ENCODE results near the gene KIF26B.

The KIF26B gene

DNA sequence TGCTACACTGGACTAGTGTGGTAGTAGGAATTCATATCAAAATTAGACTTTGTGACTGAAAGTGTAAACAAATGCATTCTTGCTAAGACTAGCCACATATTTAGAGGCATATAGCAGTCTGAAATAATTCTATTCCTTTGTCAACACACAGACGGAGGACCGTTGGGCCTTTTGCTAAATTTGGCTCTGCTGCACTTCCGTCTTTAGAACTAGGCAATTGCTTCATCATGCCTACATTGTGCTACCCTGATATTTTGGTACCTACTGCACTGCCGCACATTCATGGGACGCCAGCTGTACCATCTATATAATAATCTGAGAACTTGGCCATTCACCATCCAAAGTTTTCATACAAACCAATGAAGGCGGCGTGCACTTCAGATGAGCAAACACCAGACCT is 346.8 kb downstream of the KIF26B start:
- DNase-seq (ENCODE audit: low read depth): no peak
- H3K4me3 ChIP-seq (ENCODE audit: low read depth, low read length): no peak overlapping the region
- TF ChIP-seq, protein P1, sequence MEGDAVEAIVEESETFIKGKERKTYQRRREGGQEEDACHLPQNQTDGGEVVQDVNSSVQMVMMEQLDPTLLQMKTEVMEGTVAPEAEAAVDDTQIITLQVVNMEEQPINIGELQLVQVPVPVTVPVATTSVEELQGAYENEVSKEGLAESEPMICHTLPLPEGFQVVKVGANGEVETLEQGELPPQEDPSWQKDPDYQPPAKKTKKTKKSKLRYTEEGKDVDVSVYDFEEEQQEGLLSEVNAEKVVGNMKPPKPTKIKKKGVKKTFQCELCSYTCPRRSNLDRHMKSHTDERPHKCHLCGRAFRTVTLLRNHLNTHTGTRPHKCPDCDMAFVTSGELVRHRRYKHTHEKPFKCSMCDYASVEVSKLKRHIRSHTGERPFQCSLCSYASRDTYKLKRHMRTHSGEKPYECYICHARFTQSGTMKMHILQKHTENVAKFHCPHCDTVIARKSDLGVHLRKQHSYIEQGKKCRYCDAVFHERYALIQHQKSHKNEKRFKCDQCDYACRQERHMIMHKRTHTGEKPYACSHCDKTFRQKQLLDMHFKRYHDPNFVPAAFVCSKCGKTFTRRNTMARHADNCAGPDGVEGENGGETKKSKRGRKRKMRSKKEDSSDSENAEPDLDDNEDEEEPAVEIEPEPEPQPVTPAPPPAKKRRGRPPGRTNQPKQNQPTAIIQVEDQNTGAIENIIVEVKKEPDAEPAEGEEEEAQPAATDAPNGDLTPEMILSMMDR (conservative IDR thresholded peaks at IDR 0.05; ENCODE audit: low read depth, low read length): no peak

DNA sequence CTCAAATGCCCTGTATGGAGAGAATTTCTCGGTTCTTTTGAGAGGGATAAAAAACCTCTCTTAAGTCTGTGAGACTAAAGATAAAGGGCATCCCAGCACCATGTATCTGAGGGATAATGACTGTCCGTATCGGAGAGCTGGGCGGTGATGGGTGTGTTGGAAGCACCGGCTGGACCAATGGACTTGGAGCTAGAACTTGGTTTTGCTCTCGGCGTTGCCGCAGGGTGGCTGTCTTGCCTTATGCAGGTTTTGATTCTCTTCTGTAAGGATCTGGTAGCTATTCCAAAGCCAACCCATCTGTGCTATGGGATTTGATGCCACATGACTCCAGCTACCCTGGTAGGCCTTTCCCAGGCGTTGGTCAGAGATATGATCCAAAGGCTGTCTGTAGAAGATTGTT is 348.8 kb downstream of the KIF26B start:
- TF ChIP-seq, protein P1 (conservative IDR thresholded peaks at IDR 0.05; ENCODE audit: low read depth, low read length): no peak
- no peak overlapping the region for H3K4me3 ChIP-seq (ENCODE audit: low read depth, low read length)
- no peak for DNase-seq (ENCODE audit: low read depth)

DNA sequence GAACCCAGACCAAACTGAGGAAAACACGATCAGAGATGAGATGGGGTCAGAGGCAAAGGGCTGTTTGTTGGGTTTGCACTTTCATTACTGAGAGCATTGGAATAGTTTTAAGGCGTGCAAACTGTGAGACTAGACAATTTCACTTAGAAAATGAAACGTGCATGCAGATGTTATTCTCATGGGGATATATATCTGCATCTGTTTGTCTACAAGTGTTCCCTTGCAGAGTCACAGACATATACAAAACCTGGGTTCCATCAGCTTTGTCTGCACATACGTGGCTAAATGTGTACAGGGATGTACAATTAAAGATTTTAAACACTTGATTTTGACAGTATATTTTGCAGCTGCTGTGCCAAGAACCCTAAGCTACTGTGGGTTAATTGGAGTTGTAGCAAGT is 355.4 kb downstream of the KIF26B start:
- DNase-seq (ENCODE audit: low read depth): no peak
- TF ChIP-seq, protein P1 (conservative IDR thresholded peaks at IDR 0.05; ENCODE audit: low read depth, low read length): no peak
- H3K4me3 ChIP-seq (ENCODE audit: low read depth, low read length): no peak overlapping the region

DNA sequence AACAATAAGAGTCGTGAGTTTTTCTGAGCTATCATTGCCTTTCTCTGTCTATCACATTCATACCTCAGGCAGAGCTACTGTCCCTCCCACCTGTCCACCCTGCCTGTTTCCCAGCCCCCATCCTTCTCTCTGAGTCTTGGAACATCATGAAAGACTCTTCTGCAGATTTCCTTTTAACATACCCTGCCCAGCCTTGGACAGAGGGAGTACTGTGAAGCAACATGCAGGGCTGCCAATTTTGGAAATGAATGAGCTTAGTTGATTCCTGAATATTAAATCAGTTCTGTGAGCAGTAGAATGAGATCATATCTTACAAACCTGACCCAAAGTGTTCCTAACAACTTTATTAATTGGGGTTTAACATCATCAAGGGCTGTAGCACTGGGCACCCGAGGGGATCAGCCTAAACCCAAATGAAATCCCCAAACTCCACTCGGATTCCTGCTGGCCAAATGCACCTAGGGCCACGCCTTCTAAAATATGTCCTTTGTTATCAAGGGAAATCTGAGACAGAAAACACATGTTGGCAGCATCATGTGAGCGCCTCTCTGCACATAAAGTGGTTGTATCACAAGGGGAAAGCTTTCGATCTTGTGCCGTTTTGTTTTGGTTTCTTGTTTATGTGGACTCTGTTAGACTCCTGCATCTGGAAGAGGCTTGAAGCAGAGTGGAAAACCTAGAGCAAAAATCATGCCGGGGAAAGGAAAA is 357.6 kb downstream of the KIF26B start:
- peak; percentile 69 for DNase-seq (ENCODE audit: low read depth)
- peak overlapping the region; percentile 20 for H3K4me3 ChIP-seq (ENCODE audit: low read depth, low read length)
- TF ChIP-seq, protein P1 (conservative IDR thresholded peaks at IDR 0.05; ENCODE audit: low read depth, low read length): no peak

DNA sequence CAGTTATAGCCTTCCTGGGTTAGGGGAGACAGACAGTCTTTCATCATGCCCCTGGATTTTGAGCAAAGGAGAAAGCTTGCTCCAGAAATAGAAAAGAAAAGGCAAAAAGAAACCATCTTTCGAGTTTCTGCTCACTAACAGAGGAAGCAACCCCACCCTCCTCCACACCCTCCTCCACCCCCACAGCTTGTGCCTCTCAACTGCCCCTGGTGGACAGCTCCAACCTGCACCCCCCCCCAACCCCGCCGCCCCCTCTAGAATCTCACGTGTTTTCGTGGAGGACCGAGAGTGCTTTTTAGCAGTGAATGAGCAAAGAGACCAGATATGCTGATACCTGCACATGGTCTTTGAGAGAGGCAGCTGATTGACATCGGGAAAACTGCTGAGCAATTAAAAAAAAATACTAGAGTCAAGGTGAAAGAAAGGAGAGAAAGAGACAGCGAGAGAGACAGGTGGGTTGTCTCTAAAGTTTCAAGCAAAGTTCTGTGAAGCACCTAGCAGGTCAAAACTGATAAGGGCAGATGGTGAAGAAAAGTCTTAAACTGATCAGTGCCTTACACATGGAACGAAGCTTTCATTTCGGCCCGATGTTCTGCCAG is 358.3 kb downstream of the KIF26B start:
- peak overlapping the region; percentile 20 for H3K4me3 ChIP-seq (ENCODE audit: low read depth, low read length)
- TF ChIP-seq, protein P1 (conservative IDR thresholded peaks at IDR 0.05; ENCODE audit: low read depth, low read length): peak; percentile 43
- DNase-seq (ENCODE audit: low read depth): peak; percentile 55

DNA sequence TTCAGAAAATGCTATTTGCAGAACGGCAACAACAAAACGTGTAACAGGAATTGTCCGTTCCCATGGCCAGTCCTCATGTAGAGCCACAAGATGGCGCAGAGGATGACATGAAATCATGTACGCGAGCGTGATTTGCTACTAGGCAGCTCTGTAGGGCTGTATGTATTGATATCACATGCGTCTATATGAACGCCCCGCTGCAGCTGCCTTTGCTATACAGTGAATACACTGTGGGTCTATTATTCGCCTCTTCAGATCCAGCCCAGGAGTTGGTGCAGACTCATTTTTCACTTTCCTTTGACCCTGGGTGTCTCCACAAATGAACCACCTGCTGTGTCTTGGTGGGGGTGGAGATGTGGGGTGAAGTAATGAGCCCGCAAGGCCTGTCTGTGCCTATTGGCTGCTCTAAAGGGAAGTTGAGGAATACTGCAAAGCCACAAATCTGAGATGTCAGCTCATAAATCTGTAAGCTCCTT is 361.5 kb downstream of the KIF26B start:
- no peak for DNase-seq (ENCODE audit: low read depth)
- H3K4me3 ChIP-seq (ENCODE audit: low read depth, low read length): no peak overlapping the region
- TF ChIP-seq, protein P1 (conservative IDR thresholded peaks at IDR 0.05; ENCODE audit: low read depth, low read length): peak; percentile 19

DNA sequence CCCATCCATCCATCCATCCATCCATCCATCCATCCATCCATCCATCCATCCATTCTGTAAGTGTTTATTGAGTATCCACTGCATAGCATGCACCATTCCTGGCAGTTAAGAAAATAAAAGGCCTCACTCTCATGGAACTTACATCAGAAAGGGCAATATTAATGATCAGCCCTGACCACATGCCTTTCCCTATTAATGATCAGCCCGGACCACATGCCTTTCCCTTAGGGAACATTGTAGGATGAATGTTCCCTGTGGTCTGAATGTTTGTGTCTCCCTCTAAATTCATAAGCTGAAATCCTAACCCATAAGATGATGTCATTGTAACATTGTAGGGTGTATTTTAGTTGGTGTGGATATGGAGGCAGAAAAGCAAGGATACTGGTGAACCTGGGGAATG is 365.8 kb downstream of the KIF26B start:
- TF ChIP-seq, protein P1 (conservative IDR thresholded peaks at IDR 0.05; ENCODE audit: low read depth, low read length): no peak
- no peak for DNase-seq (ENCODE audit: low read depth)
- no peak overlapping the region for H3K4me3 ChIP-seq (ENCODE audit: low read depth, low read length)
